GM21447 (cell line): ENCODE measurements around the gene SHANK1.
"Not testable (repeated sequence)": the region's sequence is repeated elsewhere in the genome, so short reads cannot be mapped to it uniquely, and the experiment has no call there.

Source experiments
- ATAC-seq: cut with Tn5 transposase; IDR thresholded peaks from one replicate; pipeline ENCODE4 v1.9.1; 2021; ENCODE audit not compliant: unreplicated experiment

SHANK1 gene

GRCh38 chr19:50640368-50640767, 79.2 kb downstream of the SHANK1 start:
- no peak for ATAC-seq

DNA sequence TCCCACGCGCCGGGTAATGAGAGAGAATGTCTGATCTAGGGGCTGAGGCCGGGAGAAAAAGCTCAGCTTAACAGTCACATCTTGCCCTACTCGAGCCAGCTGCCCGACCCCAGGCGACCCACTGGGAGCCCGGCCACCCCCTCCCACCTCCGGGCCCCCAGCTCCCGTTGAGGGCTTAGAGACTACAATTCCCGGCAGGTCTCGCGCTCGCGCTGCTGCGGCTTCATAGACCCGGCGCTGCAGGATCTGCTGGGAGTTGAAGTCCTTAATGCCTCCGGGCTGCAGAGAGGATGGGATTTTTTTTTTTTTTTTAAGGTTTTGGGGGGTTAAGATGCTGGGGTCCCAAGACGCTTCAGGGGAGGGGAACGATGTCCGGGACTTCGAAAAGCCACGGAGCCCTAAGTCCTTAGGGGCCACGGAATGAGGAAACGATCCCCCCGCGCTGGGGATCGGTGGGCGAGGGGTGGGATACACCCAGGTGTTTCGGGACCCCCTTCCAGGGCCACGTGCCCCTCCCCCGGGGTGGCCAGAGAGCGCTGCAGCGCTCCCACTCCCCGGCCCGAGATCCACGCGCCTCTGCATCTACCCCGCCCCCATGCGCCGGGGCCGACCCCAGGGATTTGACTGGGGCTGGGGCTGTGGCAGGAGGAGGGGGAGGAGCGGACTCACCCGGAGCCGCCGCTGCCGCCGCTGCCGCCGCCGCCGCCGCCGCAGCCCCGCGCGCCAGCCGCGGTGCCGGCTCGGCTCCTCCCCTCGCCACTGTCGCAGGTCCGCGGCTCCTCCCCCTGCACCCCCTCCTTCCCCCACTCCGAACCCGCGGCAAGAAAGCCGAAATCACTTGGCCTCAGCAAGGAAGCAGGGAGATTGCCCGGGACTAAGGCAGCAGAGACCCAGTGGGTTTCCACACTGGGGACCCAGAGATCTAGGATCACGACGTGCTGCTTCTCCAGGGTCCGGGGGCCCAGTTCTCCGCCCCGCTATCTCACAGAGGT, 80.2 kb downstream of the SHANK1 start, which contains the start of gene SYT3:
Gene SYT3 (minus strand): TSS at position 761 of the 992 bp plus-strand sequence. CDS start 2,470 bp downstream, outside the sequence.
- ATAC-seq, result no peak

DNA sequence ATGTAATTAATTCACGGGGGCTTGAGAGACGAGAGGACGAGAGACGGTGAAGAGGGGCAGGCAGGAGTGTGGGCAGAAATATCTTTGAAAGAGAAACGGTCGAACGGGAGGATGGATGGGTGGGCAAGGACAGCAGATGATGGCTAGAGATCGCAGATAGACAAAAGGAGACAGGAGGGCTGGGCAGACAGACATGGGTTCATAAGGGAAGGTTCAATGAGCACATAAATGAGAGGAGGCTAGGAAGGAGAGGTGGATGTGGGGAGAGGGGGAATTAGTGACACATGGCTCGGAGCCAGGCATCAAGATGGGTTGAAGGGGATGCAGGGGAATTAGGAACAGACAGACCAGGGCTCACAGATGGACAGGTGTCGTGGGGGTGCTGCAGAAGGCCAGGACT, 81.0 kb downstream of the SHANK1 start:
- no peak for ATAC-seq

DNA sequence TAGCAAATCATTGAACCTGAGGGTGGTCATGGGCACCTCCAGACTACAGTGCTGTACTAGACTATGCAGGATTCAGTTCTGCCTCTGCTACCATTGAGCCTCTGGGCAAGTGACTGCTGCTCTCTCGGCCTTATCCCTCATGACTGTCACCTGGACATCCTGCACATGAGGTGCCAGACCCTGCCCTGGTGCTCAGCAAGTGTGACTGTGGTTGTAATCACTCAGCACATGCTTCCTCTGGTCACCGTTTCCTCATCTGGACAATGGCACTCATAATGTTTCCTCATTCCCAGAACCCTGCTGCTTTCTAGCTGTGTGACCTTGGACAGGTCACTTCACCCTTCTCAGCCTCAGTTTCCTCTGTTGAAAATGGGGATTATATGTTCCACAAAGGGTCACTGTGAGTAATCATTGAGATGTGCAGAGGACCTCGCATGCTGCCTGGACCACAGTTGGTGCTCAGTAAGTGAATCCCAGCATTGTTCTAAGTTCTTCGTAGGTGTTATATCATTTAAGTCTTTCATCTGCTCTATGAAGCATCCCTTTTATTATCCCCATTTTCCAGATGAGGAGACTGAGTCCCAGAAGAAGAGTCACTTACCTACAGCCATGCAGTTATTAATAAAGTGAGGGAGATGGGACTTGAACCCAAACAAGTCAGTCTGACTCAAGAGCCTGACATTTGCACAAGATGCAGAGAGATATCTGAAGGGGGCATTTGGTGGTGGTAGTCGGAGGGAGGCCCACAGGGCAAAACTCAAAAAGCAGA, 83.1 kb downstream of the SHANK1 start:
- no peak for ATAC-seq

DNA sequence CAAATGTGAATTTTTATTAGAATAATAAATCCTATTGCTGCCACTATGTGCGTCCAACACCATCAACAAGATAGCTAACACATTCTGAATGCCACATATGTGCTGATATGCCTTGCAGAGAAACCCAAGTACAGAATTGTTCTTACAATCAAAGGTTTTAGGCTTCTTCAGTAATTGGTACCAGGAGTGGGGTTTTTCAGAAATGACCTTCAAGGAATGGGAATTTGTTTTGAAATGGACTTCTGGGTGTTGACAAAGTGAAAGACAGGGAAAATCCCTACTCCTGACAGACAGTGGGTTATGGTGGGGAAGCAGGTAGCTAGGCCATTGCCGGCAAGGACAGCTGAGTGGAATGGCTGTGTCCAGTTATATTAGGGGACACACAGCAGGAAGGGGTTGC, 85.6 kb downstream of the SHANK1 start:
- no peak for ATAC-seq

DNA sequence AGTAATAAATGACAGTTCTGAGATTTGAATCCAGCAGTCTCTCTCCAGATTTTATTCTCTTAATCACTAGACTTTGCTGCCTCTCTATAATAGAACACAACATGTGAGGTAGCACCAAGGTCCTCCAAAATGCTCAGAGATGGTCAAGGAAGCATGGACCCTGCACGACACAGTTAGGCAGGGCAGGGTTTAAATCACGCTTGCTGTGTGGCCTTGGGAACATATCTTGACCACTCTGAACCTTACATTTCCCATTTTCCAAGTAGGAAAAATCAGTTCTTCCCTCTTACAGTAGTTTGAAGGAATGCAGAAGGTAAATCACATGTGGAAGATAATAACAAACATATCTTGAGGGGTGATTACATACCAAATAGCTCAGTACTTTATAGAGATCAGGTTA, 86.2 kb downstream of the SHANK1 start:
- no peak for ATAC-seq

GRCh38 chr19:50632151-50632835, 87.3 kb downstream of the SHANK1 start:
- ATAC-seq, result no peak

DNA sequence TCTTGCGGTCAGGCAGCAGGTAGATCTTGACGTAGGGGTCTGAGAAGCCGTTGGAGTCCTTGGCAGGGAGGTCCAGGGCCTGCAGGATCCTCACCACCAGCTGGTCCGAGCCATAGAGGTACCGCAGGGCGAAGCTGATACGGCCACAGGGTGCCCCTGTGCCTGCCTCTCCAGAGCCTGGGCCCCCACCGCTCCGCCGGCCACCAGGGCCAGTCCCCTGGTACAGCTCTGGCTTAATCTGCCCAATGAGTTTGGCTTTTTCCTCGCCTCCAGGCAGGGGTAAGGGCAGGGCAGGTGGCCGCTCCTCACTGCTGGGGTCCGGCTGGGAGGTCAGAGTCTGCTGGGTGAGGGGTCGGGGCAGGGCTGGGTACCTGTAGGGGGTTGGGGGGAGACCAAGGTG, 89.8 kb downstream of the SHANK1 start:
- ATAC-seq, result no peak

DNA sequence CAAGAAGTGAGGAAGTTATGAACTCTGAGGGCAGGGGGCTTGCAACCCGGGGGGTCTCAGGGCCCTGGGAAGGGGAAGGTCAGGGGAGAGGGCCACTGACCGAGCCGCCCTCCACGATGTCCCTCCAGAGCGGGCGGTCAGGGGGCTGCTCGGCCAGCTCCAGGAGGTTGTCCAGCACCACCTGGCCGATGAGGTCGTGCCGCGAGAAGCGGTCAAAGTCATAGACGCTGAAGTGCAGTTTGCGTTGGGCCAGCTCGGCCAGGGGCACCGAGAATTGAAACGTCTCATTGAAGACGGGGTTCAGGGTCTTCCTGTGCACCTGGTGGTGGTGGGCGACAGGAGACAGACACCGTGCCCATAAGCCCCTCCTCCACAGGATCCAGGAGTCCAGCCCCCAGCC, 90.4 kb downstream of the SHANK1 start:
- ATAC-seq, result no peak

DNA sequence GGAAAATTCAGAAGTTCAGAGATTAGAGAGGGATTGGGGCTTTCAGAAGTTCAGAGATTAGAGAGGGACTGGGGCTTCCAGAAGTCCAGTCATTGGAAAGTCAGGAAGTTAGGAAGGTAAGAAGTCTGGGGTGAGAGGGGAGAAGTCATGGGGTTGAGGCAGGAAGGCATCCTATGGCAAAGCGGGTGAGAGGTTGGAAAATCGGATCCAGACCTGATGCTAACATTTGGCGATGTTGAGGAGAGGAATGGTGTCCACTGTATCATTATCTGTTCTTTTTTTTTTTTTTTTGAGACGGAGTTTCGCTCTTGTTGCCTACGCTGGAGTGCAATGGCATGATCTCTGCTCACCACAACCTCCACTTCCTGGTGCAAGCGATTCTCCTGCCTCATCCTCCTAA, 91.1 kb downstream of the SHANK1 start:
- no peak for ATAC-seq

DNA sequence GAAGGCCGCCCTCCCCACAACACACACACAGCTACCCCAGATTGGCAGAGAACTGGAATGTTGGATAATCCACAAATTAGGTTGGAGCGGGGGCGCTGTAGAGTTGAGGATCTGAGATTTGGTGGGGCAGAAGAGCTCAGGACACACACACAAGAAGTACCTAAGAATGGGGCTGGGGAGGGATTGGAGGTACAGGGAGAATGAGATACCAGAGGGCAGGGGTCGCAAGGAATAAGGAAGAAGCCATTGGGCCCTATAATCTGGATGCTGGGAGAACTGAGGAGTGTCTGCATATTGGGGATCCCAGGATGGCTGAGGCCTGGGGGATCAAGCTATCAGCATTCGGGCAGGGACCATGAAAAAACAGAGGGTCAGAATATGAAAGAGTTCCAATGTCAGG, 91.5 kb downstream of the SHANK1 start:
- ATAC-seq, result no peak

GRCh38 chr19:50626795-50627194, 92.8 kb downstream of the SHANK1 start:
- no peak for ATAC-seq

DNA sequence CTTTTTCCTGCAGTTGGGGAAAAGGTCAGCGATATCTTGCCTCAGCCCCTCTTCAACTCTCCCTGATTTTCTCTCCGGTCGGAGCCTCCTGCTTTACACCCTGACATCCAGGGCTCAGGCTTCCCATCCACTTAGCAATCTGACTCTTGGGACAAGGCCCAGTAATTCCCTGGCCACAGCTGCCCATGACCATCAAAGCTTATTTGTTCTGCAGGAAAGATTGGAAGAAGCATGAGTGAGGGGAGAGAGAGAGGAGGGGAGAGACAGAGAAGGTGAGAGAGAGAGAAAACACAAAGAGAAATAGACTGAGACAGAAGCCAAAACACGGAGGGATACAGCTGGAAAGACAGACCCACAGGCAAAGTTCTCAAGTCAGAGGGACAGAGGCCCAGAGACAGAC, 93.6 kb downstream of the SHANK1 start:
- ATAC-seq, result no peak

DNA sequence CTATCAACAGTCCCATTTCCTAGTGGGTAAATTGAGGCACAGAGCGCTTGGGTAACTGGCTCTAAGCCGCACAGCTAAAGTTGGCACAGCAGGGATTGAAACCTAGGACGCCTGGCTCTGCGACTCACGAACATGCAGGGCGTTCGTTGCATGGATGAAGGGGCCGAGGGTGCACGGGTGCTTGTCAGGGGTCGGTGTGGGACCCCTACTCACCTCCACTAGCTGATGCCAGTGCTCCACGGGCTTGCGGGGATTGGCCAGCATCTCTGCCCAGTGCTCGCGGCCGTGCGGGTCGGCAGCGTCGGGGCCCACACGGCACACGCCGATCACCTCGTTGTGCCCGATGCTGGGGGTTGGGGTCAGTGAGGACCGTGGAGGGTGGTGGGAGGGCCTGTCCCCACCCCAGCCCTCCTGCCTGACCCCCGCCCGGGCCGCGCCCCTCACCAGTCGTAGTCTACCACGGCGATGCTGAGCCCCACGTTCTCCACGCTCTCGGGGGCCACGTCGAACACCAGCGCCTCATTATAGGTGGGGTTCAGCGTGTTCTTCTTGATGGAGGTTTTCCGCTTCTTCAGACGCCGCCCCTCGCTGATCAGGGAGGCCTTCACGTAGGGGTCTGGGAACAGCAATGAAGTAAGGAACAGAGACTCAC, 94.5 kb downstream of the SHANK1 start:
- ATAC-seq, result no peak

DNA sequence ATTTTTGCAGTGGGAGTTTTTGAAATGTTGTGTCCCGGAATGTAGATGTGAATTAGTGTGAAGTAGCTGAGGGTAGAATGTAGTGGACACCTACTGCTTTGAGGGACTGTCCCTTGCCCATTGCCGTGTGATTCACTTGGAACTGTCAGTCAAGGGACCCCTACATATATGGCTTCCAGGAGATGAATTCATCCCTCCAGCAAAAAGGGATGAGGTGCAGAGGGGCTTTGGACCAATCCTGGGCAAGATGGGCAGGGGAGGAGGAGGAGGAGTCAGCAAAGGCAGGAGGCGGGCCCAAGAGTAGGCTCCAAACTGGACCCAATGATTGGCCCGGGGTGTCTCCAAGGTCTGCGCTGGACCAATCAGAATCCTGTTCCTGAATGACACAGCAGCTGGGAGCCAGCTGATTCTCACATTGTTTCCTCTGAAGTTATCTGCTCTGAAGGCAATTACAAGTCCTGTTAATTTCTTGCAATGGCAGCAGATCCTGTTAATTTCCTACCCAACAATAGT, 99.2 kb downstream of the SHANK1 start:
- ATAC-seq, result not testable (repeated sequence)

GRCh38 chr19:50619184-50619583, 100.4 kb downstream of the SHANK1 start:
- not testable (repeated sequence) for ATAC-seq

GRCh38 chr19:50618379-50618778, 101.2 kb downstream of the SHANK1 start:
- ATAC-seq, result not testable (repeated sequence)

- not testable (repeated sequence) for ATAC-seq
Measured at GRCh38 chr19:50612504-50613404, 106.8 kb downstream of the SHANK1 start.
